ENCODE data around the gene CBR1.
"Not testable (repeated sequence)": the region's sequence is repeated elsewhere in the genome, so short reads cannot be mapped to it uniquely, and the experiment has no call there.

CBR1 gene

DNA sequence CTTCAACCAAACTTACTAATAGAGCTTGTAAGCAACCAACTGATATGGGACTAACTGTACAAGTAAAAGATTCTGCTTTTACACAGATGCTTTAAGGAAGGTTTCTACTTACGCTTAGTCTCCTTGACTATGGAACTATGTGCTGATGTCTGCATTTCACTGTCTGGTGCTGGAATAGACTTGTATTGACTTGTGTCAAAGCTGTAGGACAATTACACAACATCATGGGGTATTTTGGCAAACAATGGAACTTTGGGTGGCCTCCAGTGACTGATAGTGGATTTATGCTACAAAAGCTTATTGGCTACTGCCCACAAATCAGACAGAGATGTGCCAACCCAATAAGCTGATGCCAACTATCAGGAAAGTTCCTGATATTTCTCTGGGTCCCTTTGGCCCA, 10.6 kb downstream of the CBR1 start:
- Mint-ChIP-seq H3K36me3 (ENCODE audit: low read depth) (peaks cover 18% of the 10 kb centered on the region), H3K27ac (no peak overlapping the region), H3K27me3 (ENCODE audit: low read depth) (no peaks in the 10 kb centered on the region), H3K4me3 (no peak overlapping the region), H3K9me3 (peaks cover 14% of the 10 kb centered on the region), H3K4me1 (ENCODE audit: low read depth) (peaks cover 31% of the 10 kb centered on the region)

DNA sequence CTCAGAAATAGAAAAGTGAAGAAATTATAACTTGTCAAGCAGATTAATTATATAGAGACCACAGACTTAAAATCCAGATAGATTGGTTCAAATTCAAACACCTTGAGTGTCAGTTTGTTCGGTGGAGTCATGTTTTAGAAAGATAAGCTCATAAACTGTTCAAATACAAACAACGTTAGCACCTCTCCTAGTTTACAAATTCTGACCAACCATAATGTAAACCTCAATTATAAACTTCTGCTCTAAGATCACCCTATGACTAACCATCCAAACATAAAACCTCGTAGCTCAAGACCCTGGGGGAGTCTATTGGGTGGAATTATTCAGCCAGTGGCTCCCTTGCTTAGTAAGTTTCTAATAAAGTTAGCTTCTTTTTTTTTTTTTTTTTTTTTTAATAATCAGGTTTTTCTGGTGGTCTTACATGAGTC, 12.4 kb downstream of the CBR1 start:
- no peak overlapping the region for H3K4me3 Mint-ChIP-seq
- H3K9me3 Mint-ChIP-seq, result peaks cover 14% of the 10 kb centered on the region
- peaks cover 27% of the 10 kb centered on the region for H3K4me1 Mint-ChIP-seq (ENCODE audit: low read depth)
- H3K27ac Mint-ChIP-seq, result no peak overlapping the region
- peaks cover 15% of the 10 kb centered on the region for H3K36me3 Mint-ChIP-seq (ENCODE audit: low read depth)
- no peaks in the 10 kb centered on the region for H3K27me3 Mint-ChIP-seq (ENCODE audit: low read depth)

DNA sequence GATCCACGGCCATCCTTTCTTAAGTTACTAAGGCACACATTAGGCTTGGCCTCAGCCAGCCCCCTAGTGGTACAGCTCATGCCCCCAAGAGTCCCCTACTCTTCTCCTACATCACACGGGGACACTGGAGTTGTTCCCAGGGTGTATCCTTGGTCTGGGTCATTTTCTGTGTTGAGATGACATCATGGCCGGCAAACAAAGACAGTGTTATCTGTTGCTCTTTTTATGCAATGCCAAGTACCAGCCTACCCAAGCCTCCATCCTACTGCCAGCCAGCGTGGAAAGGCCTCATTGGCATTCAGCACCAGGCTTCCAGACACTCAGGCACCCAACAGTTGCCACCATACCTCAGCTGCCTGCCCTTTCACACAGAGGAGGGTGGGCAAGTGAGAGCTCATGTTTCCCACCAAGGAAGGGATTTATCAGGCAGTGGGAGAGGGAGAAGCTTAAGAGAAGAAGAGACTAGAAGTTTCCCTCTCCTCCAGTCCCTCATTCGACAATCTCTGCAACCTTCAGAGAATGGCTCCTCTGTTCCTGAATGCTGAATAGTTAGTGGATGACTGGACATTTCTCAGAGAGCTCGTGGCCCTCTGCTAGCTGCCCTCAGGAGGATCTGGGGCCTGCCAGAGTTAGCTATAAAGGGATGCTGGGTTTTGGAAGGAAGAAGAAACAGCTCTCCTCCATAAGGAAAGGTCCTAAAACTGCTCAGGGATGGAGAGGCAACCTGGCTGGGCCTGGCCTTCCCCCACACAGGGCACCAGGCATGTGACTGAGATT, 17.7 kb downstream of the CBR1 start:
- peaks cover 7% of the 10 kb centered on the region for H3K4me1 Mint-ChIP-seq (ENCODE audit: low read depth)
- H3K36me3 Mint-ChIP-seq (ENCODE audit: low read depth), result no peaks in the 10 kb centered on the region
- H3K27ac Mint-ChIP-seq, result no peak overlapping the region
- no peaks in the 10 kb centered on the region for H3K27me3 Mint-ChIP-seq (ENCODE audit: low read depth)
- H3K9me3 Mint-ChIP-seq, result no peaks in the 10 kb centered on the region
- no peak overlapping the region for H3K4me3 Mint-ChIP-seq

DNA sequence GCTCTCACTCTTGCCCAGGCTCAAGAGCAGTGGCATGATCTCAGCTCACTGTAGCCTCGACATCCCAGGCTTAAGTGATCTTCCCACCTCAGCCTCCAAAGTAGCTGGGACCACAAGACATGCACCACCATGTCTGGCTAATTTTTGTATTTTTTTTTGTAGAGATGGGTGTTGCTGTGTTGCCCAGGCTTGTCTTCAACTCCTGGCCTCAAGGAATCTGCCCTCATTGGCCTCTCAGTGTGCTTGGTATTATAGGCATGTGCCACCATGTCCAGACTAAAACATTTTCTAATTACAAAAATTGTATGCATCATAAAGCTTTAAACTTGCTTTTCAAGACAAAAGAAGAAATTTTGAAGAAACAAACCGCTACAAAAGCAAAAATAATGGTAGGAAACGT, 20.1 kb downstream of the CBR1 start:
- Mint-ChIP-seq H3K36me3 (ENCODE audit: low read depth) (peaks cover 5% of the 10 kb centered on the region), H3K27ac (no peak overlapping the region), H3K4me3 (no peak overlapping the region), H3K27me3 (ENCODE audit: low read depth) (peaks cover 3% of the 10 kb centered on the region), H3K4me1 (ENCODE audit: low read depth) (peaks cover 7% of the 10 kb centered on the region), H3K9me3 (peaks cover 16% of the 10 kb centered on the region)

DNA sequence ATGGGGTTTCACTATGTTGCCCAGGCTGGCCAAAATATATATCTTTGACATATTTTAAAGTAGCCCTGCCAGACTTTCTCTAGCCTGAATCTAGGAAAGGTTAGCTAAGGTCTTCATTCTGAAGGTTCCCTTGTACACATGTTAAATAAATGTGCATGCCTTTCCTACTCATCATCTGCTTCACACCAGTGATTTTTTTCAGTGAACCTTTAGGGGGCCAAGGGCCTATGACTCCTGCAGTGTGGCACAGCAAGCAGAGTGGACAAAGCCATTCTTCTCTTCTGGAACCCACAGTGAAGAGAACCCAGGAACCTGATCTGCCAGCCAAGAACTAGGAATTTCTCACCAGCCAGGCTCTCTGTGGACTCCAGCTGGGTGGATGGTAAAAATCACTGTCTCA, 22.9 kb downstream of the CBR1 start:
- Mint-ChIP-seq H3K9me3 (peaks cover 22% of the 10 kb centered on the region), H3K4me1 (ENCODE audit: low read depth) (no peaks in the 10 kb centered on the region), H3K27me3 (ENCODE audit: low read depth) (peaks cover 7% of the 10 kb centered on the region), H3K27ac (no peak overlapping the region), H3K36me3 (ENCODE audit: low read depth) (peaks cover 5% of the 10 kb centered on the region), H3K4me3 (no peak overlapping the region)

GRCh38 chr21:36093512-36093911, 23.7 kb downstream of the CBR1 start:
- H3K4me1 Mint-ChIP-seq (ENCODE audit: low read depth), result no peaks in the 10 kb centered on the region
- H3K4me3 Mint-ChIP-seq, result no peak overlapping the region
- H3K9me3 Mint-ChIP-seq, result peaks cover 22% of the 10 kb centered on the region
- H3K36me3 Mint-ChIP-seq (ENCODE audit: low read depth), result peaks cover 5% of the 10 kb centered on the region
- H3K27ac Mint-ChIP-seq, result no peak overlapping the region
- H3K27me3 Mint-ChIP-seq (ENCODE audit: low read depth), result peaks cover 7% of the 10 kb centered on the region

DNA sequence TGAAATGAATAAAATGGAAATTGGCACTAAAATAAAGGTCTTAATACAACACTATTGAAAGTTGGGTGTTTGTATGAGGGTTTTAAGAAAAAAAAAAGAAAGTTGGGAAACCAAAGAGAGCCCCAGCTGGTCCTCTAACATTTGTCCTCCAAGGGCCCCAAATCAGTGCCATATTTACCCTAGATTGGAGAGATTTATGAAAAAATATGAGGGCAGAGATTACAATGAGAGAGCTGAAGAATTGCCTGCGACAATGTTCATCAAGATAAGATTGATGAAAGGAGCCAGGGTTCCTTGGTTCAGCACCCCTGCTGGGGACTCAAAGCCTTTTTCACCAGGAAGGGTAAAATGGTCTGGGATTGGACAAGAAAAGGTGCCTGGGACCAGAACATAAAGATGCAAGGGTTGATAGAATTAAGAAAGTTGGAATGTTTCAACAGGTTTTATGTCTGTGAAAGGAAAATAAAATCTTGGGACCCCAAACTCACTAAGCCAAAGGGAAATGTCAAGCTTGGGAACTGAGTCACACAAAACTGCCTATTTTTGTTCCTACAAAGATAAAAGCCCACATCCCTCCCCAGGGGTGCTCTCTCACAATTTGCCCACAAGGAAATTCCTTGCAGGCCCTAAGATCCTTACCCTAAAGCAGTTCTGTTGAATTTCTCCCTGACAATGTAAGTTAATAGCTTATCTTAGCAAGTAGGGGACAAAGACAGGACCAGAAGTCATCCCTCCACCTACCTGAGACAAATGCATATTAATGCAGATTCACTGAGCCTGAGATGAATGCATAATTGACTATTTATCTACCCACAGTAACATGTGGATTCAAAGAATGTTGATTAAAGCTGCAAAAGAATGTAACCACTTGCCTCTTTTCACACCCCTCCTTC, 26.8 kb downstream of the CBR1 start:
- Mint-ChIP-seq H3K9me3 (peaks cover 22% of the 10 kb centered on the region), H3K27ac (no peak overlapping the region), H3K36me3 (ENCODE audit: low read depth) (peaks cover 5% of the 10 kb centered on the region), H3K4me1 (ENCODE audit: low read depth) (no peaks in the 10 kb centered on the region), H3K27me3 (ENCODE audit: low read depth) (peaks cover 7% of the 10 kb centered on the region), H3K4me3 (no peak overlapping the region)

GRCh38 chr21:36097427-36098181, 27.8 kb downstream of the CBR1 start:
- no peak overlapping the region for H3K4me3 Mint-ChIP-seq
- no peaks in the 10 kb centered on the region for H3K4me1 Mint-ChIP-seq (ENCODE audit: low read depth)
- peaks cover 5% of the 10 kb centered on the region for H3K36me3 Mint-ChIP-seq (ENCODE audit: low read depth)
- peaks cover 22% of the 10 kb centered on the region for H3K9me3 Mint-ChIP-seq
- H3K27me3 Mint-ChIP-seq (ENCODE audit: low read depth), result peaks cover 7% of the 10 kb centered on the region
- no peak overlapping the region for H3K27ac Mint-ChIP-seq

DNA sequence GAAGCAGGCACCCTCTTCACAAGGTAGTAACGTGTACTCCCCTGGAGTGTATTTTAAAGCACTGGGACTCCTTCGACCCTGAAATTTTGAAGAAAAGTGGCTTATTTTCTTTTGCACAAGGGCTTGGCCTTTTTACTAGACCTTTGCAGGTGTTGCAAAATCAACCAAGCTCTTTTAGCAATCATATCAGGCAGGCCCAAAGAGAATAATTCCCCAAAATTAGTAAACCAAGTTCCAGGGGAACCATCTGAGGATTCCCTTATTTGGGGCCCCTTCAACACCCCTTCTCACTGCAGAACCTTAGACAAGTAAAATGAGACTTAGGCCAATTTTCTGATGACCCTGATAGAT, 28.3 kb downstream of the CBR1 start:
- H3K36me3 Mint-ChIP-seq (ENCODE audit: low read depth), result peaks cover 5% of the 10 kb centered on the region
- no peak overlapping the region for H3K4me3 Mint-ChIP-seq
- peaks cover 18% of the 10 kb centered on the region for H3K9me3 Mint-ChIP-seq
- no peaks in the 10 kb centered on the region for H3K4me1 Mint-ChIP-seq (ENCODE audit: low read depth)
- H3K27me3 Mint-ChIP-seq (ENCODE audit: low read depth), result peaks cover 7% of the 10 kb centered on the region
- H3K27ac Mint-ChIP-seq, result no peak overlapping the region

GRCh38 chr21:36099000-36099399, 29.2 kb downstream of the CBR1 start:
- H3K27me3 Mint-ChIP-seq (ENCODE audit: low read depth), result peaks cover 6% of the 10 kb centered on the region
- no peaks in the 10 kb centered on the region for H3K36me3 Mint-ChIP-seq (ENCODE audit: low read depth)
- H3K9me3 Mint-ChIP-seq, result peaks cover 10% of the 10 kb centered on the region
- no peaks in the 10 kb centered on the region for H3K4me1 Mint-ChIP-seq (ENCODE audit: low read depth)
- no peak overlapping the region for H3K4me3 Mint-ChIP-seq
- no peak overlapping the region for H3K27ac Mint-ChIP-seq

DNA sequence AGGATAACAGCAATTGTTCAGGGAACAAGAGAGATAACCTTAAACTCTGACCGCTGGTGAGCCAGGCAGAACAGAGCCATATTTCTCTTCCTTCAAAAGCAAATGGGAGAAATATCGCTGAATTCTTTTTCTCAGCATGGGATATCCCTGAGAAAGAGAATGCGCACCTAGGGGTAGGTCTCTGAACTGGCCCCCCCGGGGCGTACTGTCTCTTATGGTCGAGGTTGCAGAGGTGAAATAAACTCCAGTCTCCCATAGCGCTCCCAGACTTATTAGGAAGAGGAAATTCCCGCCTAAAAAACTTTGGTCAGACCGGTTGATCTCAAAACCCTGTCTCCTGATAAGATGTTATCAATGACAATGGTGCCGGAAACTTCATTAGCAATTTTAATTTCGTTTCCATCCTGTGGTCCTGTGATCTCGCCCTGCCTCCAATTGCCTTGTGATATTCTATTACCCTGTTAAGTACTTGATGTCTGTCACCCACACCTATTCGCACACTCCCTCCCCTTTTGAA, 29.9 kb downstream of the CBR1 start:
- H3K27me3 Mint-ChIP-seq (ENCODE audit: low read depth), result peaks cover 14% of the 10 kb centered on the region
- not testable (repeated sequence) for H3K4me1 Mint-ChIP-seq (ENCODE audit: low read depth); H3K27ac Mint-ChIP-seq; H3K4me3 Mint-ChIP-seq; H3K9me3 Mint-ChIP-seq; H3K36me3 Mint-ChIP-seq (ENCODE audit: low read depth)

DNA sequence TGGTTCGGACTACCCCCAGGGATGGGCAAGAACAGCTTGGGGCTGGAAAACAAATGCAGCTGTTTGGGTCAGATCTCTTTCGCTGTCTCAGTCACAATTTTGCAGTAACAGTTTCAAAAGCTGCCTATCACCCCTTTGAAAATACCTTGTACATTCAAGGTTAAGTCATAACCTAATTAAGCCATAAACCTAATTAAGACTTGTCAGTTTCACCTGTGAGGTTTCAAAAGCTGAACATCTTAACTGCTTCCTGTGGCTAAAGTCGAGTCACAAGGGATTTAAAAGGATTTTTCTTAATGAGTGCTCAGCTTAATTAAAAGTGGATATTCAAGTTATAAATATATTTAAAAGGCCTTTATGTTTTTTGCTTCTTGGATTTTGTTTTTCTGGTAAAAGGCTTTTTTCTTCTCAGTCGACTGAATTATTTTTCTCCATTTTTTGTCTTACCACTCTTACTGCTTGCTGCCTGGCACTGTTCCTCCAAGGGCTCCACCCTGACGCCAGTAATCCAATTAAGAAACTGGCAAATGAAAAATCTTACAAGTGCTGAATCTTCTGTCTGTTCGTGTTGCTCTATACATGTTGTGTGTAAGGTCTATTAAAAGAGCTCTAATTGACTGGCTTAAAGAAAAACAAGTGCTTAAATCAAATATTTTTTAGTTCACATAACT, 31.3 kb downstream of the CBR1 start:
- H3K4me1 Mint-ChIP-seq (ENCODE audit: low read depth), result peaks cover 3% of the 10 kb centered on the region
- H3K36me3 Mint-ChIP-seq (ENCODE audit: low read depth), result no peaks in the 10 kb centered on the region
- no peak overlapping the region for H3K4me3 Mint-ChIP-seq
- no peak overlapping the region for H3K27ac Mint-ChIP-seq
- peaks cover 25% of the 10 kb centered on the region for H3K27me3 Mint-ChIP-seq (ENCODE audit: low read depth)
- no peaks in the 10 kb centered on the region for H3K9me3 Mint-ChIP-seq

DNA sequence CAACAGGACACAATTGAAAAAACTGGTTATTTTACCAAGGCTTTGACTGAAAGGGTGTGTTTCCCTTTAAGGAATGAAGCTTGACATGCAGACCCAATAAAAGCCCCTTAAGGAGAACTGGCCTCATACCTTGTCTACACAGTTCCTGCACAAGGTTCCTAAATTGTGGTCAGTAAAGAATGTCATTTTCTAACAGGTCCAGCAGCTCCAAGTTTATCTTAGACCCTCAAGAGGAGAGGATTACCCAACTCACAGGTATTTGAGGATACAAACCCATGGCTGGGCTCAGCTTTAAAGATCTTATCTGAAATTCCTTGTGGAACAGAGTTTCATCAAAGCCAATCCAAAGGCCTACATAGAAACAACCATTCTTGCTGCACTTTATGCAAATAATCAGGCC, 33.6 kb downstream of the CBR1 start:
- Mint-ChIP-seq H3K27ac (no peak overlapping the region), H3K9me3 (no peaks in the 10 kb centered on the region), H3K27me3 (ENCODE audit: low read depth) (peaks cover 43% of the 10 kb centered on the region), H3K4me3 (no peak overlapping the region), H3K4me1 (ENCODE audit: low read depth) (peaks cover 3% of the 10 kb centered on the region), H3K36me3 (ENCODE audit: low read depth) (no peaks in the 10 kb centered on the region)
